ENCODE measurements around the gene CAMK2B. TPM values are rescaled to one million over a fixed set of nuclear protein-coding genes. Genes with fewer than 3 reads are reported as not detected.

Gene CAMK2B
- total RNA-seq, 1 experiment from 2014 or later: 0.34 TPM

DNA sequence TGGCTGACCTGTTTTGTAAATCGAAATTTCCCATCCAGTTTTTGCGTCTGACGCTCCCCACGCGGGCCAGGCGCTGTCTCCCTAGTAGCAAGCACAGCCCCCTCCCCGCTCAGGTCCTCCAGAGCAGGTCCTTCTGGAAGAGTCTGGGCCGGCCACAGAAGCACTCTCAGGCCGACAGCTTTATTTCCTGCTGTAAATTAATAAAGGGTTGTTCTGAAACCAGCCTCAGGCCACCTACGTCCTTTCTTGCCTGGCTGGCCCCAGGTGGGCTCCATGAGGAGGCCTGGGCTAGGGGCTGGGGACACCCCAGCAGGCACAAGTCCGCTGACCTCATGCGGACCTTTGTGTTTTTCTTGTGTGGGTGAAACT is 35.2 kb downstream of the CAMK2B start:
- Histone ChIP-seq H3K27me3 (ENCODE audit: insufficient read depth, low read length) (peaks cover 15% of the 10 kb centered on the region; the same call in 1 of the 2 replicates), H3K4me2 (ENCODE audit: low read length) (no peak overlapping the region), H3K9ac (ENCODE audit: low read length) (no peak overlapping the region), H3K27ac (ENCODE audit: low read depth, low read length) (no peak overlapping the region), H3K4me3 (replicated peaks in 1 of 2; ENCODE audit: low read depth in 1 of 2, low read length in 2 of 2) (no peak overlapping the region), H3K79me2 (ENCODE audit: insufficient read depth, low read length) (no peaks in the 10 kb centered on the region), H3K4me1 (ENCODE audit: control insufficient read depth in 1 of 2, insufficient read depth in 2 of 2, low read length in 2 of 2) (no peaks in the 10 kb centered on the region), H3K36me3 (ENCODE audit: control insufficient read depth in 1 of 2, insufficient read depth in 2 of 2, low read length in 2 of 2) (no peaks in the 10 kb centered on the region), H2AFZ (ENCODE audit: low read depth, low read length, poor library complexity, severe bottlenecking) (no peak overlapping the region), H3K9me3 (ENCODE audit: control insufficient read depth in 1 of 2, insufficient read depth in 1 of 2, low read depth in 1 of 2, low read length in 2 of 2) (no peaks in the 10 kb centered on the region), H3K9me2 (ENCODE audit: insufficient read depth) (no peaks in the 10 kb centered on the region), H4K20me1 (ENCODE audit: insufficient read depth) (no peaks in the 10 kb centered on the region)
- ChIA-PET RAD21 (ENCODE audit: low non-redundant PET in 1 of 2, low total read pairs in 2 of 2, uncharacterized antibody in 2 of 2, unreplicated experiment in 2 of 2) (no interaction called here), POLR2A (no interaction called here), CTCF (no interaction called here)
- DNase-seq (ENCODE audit: low read depth, low spot score): no peak
- no TSS peak for BruUV-seq (replicated peaks)
- no peak for ATAC-seq
- intact Hi-C loops (cut with micrococcal nuclease): no loop called here
- TF ChIP-seq, protein P1, sequence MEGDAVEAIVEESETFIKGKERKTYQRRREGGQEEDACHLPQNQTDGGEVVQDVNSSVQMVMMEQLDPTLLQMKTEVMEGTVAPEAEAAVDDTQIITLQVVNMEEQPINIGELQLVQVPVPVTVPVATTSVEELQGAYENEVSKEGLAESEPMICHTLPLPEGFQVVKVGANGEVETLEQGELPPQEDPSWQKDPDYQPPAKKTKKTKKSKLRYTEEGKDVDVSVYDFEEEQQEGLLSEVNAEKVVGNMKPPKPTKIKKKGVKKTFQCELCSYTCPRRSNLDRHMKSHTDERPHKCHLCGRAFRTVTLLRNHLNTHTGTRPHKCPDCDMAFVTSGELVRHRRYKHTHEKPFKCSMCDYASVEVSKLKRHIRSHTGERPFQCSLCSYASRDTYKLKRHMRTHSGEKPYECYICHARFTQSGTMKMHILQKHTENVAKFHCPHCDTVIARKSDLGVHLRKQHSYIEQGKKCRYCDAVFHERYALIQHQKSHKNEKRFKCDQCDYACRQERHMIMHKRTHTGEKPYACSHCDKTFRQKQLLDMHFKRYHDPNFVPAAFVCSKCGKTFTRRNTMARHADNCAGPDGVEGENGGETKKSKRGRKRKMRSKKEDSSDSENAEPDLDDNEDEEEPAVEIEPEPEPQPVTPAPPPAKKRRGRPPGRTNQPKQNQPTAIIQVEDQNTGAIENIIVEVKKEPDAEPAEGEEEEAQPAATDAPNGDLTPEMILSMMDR (IDR thresholded peaks at IDR 0.05 in 2 of 3, conservative IDR thresholded peaks at IDR 0.05 in 1 of 3; ENCODE audit: borderline replicate concordance in 1 of 3, insufficient read depth in 1 of 3, low read depth in 2 of 3, low read length in 2 of 3): no peak
- no peak for TF ChIP-seq ZNF274 (IDR thresholded peaks at IDR 0.05; ENCODE audit: low read depth, low read length)

DNA sequence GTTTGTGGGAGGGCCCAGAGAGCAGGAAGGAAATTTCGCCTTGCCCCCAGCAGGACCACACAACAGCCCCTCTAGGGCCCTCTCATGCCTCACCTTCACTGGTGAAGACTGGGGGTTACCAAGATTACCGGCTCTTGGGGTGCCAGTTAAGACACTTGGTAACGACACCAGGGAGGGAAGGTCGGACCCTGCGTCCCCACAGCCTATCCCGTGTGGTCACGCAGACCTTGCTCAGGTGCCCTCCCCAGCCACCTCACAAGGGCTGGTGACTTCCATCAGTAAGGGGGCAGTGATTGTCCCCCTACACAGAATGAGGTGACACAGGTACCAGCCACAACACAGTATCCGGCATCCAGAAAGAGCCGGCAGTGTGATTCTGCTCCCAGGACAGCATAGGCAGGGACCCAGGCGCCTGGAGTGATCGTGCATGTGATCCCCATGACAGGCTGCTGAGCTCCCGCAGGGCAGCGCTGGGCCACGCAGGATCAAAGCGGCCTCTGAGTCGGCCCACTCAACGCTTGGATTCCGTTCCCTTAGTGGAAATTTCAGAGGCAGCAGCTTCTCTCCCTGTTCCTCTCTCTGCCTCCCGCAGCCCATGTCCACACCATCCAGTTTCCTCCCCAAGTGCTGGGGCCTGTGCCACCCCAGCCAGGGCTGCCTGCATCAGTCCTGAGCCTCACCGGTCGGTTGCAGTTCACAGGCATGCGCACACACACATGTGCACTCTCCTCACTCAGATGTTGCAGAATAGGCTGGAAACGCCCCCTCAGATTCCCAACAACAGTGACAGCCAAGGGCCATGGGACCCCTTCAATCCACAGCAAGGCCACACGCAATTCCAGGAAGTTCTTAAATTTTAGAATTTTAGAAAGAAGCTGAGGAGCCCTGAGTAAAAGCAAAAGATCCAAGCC is 35.8 kb downstream of the CAMK2B start:
- Histone ChIP-seq H3K4me3 (replicated peaks in 1 of 2; ENCODE audit: low read depth in 1 of 2, low read length in 2 of 2) (no peak overlapping the region), H3K79me2 (ENCODE audit: insufficient read depth, low read length) (no peaks in the 10 kb centered on the region), H3K4me1 (ENCODE audit: control insufficient read depth in 1 of 2, insufficient read depth in 2 of 2, low read length in 2 of 2) (no peaks in the 10 kb centered on the region), H3K27me3 (ENCODE audit: insufficient read depth, low read length) (peaks cover 15% of the 10 kb centered on the region; the same call in 1 of the 2 replicates), H3K9me2 (ENCODE audit: insufficient read depth) (no peaks in the 10 kb centered on the region), H3K9ac (ENCODE audit: low read length) (no peak overlapping the region), H4K20me1 (ENCODE audit: insufficient read depth) (no peaks in the 10 kb centered on the region), H3K9me3 (ENCODE audit: control insufficient read depth in 1 of 2, insufficient read depth in 1 of 2, low read depth in 1 of 2, low read length in 2 of 2) (no peaks in the 10 kb centered on the region), H2AFZ (ENCODE audit: low read depth, low read length, poor library complexity, severe bottlenecking) (no peak overlapping the region), H3K4me2 (ENCODE audit: low read length) (no peak overlapping the region), H3K27ac (ENCODE audit: low read depth, low read length) (no peak overlapping the region), H3K36me3 (ENCODE audit: control insufficient read depth in 1 of 2, insufficient read depth in 2 of 2, low read length in 2 of 2) (no peaks in the 10 kb centered on the region)
- ChIA-PET POLR2A (no interaction called here), RAD21 (ENCODE audit: low non-redundant PET in 1 of 2, low total read pairs in 2 of 2, uncharacterized antibody in 2 of 2, unreplicated experiment in 2 of 2) (no interaction called here), CTCF (no interaction called here)
- ATAC-seq: no peak
- DNase-seq (ENCODE audit: low read depth, low spot score): no peak
- intact Hi-C loops (cut with micrococcal nuclease): no loop called here
- BruUV-seq (replicated peaks): no TSS peak
- TF ChIP-seq, protein P1 (IDR thresholded peaks at IDR 0.05 in 2 of 3, conservative IDR thresholded peaks at IDR 0.05 in 1 of 3; ENCODE audit: borderline replicate concordance in 1 of 3, insufficient read depth in 1 of 3, low read depth in 2 of 3, low read length in 2 of 3): no peak
- TF ChIP-seq POLR2AphosphoS5 (IDR thresholded peaks at IDR 0.05; ENCODE audit: low read depth, low read length) (no peak), RAD21 (IDR thresholded peaks at IDR 0.05; ENCODE audit: low read depth) (no peak), EZH2 (IDR thresholded peaks at IDR 0.05) (no peak), JUND (IDR thresholded peaks at IDR 0.05) (no peak), TCF7L2 (IDR thresholded peaks at IDR 0.05; ENCODE audit: borderline replicate concordance, extremely low read depth, insufficient read depth, insufficient read length) (no peak)
